Liver (tissue), 3 donors: ENCODE data around the gene IFI16.
"Not testable (repeated sequence)": the region's sequence is repeated elsewhere in the genome, so short reads cannot be mapped to it uniquely, and the experiment has no call there.

Source experiments
- HNF4A ChIP-seq, 2 donors: conservative IDR thresholded peaks; 2 replicates each; pipeline ENCODE4 v1.6.1; 2016; ENCODE audit warnings: antibody characterized with exemption in 2 of 2, mild to moderate bottlenecking in 2 of 2
- RAD21 ChIP-seq, 2 donors: IDR thresholded peaks; 2 replicates each; pipeline ENCODE4 v1.6.1; 2016; ENCODE audit warnings: antibody characterized with exemption in 2 of 2, mild to moderate bottlenecking in 2 of 2
- SP1 ChIP-seq: IDR thresholded peaks from 2 replicates; pipeline ENCODE4 v1.6.1; 2018; ENCODE audit warnings: antibody characterized with exemption, mild to moderate bottlenecking
- TAF1 ChIP-seq: conservative IDR thresholded peaks from 2 replicates; pipeline ENCODE4 v1.6.1; 2016; ENCODE audit warnings: antibody characterized with exemption, mild to moderate bottlenecking
- TF ChIP-seq, protein P1 (sequence below): fragments of 150-350 bp; IDR thresholded peaks from 2 replicates; pipeline ENCODE4 v1.5.1; 2017; ENCODE audit warnings: improper control_type of control experiment, low read depth, low read length; ENCODE audit not compliant: missing input control
- TF ChIP-seq, protein P2 (sequence below): IDR thresholded peaks from 2 replicates; pipeline ENCODE4 v1.6.1; 2016; ENCODE audit warnings: antibody characterized with exemption
- TF ChIP-seq, protein P3 (sequence below): IDR thresholded peaks from 2 replicates; pipeline ENCODE4 v1.6.1; 2016; ENCODE audit warnings: antibody characterized with exemption
- TF ChIP-seq, protein P4 (sequence below): IDR thresholded peaks from 2 replicates; pipeline ENCODE4 v1.6.1; 2016; ENCODE audit warnings: antibody characterized with exemption, mild to moderate bottlenecking
- donor health status: healthy.
- donor health status: healthy.

DNA sequence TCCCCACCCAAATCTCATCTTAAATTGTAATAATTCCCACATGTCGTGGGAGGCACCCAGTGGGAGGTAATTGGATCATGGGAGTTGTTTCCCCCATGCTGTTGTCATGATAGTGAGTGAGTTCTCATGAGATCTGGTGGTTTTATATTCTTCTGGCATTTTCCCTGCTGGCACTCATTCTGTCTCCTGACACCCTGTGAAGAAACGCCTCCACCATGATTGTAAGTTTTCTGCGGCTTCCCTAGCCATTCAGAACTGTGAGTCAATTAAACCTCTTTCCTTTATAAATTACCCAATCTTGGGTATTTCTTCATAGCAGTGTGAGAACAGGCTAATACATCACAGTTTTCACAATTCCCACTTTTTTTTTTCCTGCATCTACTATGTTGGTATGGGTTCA, 93.3 kb downstream of the IFI16 start:
- TF ChIP-seq RAD21 (IDR thresholded peaks at IDR 0.05); SP1; TAF1; HNF4A (conservative IDR thresholded peaks at IDR 0.05): not testable (repeated sequence)
- TF ChIP-seq, protein P1, sequence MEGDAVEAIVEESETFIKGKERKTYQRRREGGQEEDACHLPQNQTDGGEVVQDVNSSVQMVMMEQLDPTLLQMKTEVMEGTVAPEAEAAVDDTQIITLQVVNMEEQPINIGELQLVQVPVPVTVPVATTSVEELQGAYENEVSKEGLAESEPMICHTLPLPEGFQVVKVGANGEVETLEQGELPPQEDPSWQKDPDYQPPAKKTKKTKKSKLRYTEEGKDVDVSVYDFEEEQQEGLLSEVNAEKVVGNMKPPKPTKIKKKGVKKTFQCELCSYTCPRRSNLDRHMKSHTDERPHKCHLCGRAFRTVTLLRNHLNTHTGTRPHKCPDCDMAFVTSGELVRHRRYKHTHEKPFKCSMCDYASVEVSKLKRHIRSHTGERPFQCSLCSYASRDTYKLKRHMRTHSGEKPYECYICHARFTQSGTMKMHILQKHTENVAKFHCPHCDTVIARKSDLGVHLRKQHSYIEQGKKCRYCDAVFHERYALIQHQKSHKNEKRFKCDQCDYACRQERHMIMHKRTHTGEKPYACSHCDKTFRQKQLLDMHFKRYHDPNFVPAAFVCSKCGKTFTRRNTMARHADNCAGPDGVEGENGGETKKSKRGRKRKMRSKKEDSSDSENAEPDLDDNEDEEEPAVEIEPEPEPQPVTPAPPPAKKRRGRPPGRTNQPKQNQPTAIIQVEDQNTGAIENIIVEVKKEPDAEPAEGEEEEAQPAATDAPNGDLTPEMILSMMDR = not testable (repeated sequence)
- TF ChIP-seq, protein P2, sequence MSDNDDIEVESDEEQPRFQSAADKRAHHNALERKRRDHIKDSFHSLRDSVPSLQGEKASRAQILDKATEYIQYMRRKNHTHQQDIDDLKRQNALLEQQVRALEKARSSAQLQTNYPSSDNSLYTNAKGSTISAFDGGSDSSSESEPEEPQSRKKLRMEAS = not testable (repeated sequence)
- TF ChIP-seq, protein P3, sequence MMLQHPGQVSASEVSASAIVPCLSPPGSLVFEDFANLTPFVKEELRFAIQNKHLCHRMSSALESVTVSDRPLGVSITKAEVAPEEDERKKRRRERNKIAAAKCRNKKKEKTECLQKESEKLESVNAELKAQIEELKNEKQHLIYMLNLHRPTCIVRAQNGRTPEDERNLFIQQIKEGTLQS = not testable (repeated sequence)
- TF ChIP-seq, protein P4, sequence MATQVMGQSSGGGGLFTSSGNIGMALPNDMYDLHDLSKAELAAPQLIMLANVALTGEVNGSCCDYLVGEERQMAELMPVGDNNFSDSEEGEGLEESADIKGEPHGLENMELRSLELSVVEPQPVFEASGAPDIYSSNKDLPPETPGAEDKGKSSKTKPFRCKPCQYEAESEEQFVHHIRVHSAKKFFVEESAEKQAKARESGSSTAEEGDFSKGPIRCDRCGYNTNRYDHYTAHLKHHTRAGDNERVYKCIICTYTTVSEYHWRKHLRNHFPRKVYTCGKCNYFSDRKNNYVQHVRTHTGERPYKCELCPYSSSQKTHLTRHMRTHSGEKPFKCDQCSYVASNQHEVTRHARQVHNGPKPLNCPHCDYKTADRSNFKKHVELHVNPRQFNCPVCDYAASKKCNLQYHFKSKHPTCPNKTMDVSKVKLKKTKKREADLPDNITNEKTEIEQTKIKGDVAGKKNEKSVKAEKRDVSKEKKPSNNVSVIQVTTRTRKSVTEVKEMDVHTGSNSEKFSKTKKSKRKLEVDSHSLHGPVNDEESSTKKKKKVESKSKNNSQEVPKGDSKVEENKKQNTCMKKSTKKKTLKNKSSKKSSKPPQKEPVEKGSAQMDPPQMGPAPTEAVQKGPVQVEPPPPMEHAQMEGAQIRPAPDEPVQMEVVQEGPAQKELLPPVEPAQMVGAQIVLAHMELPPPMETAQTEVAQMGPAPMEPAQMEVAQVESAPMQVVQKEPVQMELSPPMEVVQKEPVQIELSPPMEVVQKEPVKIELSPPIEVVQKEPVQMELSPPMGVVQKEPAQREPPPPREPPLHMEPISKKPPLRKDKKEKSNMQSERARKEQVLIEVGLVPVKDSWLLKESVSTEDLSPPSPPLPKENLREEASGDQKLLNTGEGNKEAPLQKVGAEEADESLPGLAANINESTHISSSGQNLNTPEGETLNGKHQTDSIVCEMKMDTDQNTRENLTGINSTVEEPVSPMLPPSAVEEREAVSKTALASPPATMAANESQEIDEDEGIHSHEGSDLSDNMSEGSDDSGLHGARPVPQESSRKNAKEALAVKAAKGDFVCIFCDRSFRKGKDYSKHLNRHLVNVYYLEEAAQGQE = not testable (repeated sequence)
